OCI-LY7 (cell line): ENCODE measurements around the gene CAMSAP3. TPM values are rescaled to one million over a fixed set of nuclear protein-coding genes. Genes with fewer than 3 reads are reported as not detected.

Experiments used
- BruUV-seq: library from RNA; stranded (reverse); fragments of 400-500 nt; replicated peaks from 2 replicates; lab custom pipeline; 2021; lab: Mats Ljungman, UMichigan
- CTCF ChIA-PET: fragments of 300-600 bp; sonication (Branson Sonifier 250); formaldehyde crosslinking; loops from one replicate; lab custom pipeline; 2022; ENCODE audit warnings: antibody characterized with exemption; ENCODE audit not compliant: unreplicated experiment; lab: Charles Lee
- POLR2A ChIA-PET: fragments of 300-600 bp; sonication (Branson Sonifier 250); formaldehyde crosslinking; loops from one replicate; lab custom pipeline; 2022; ENCODE audit warnings: antibody characterized with exemption; lab: Charles Lee
- DNase-seq: peaks from one replicate; pipeline ENCODE4 v3.0.0-alpha.2; 2015; ENCODE audit warnings: low spot score
- H2AFZ ChIP-seq: fragments of 200-600 bp; sonication (generic), shearing (Covaris generic); 2 replicates; pipeline ENCODE4 v1.6.1; 2014; ENCODE audit warnings: mild to moderate bottlenecking, antibody characterized with exemption, low read length, moderate library complexity
- H3K27ac ChIP-seq: fragments of 200-600 bp; sonication (generic); 2 replicates; pipeline ENCODE4 v1.5.1; 2014; ENCODE audit warnings: mixed run types, low read depth, mild to moderate bottlenecking, moderate library complexity, low read length, inconsistent platforms; ENCODE audit not compliant: poor library complexity, severe bottlenecking
- H3K36me3 ChIP-seq: fragments of 200-600 bp; sonication (generic); 2 replicates; pipeline ENCODE4 v1.6.1; 2014; ENCODE audit warnings: mild to moderate bottlenecking, antibody characterized with exemption, low read length, moderate library complexity, mixed read lengths; ENCODE audit not compliant: insufficient read depth
- H3K4me1 ChIP-seq: fragments of 200-600 bp; sonication (generic); 2 replicates; pipeline ENCODE4 v1.5.1; 2014; ENCODE audit warnings: mild to moderate bottlenecking, low read length; ENCODE audit not compliant: insufficient read depth, poor library complexity, severe bottlenecking
- H3K4me2 ChIP-seq: fragments of 200-600 bp; sonication (generic); 2 replicates; pipeline ENCODE4 v1.6.1; 2014; ENCODE audit warnings: mild to moderate bottlenecking, low read length
- H3K4me3 ChIP-seq: fragments of 200-600 bp; sonication (generic); 2 replicates; pipeline ENCODE4 v1.5.1; 2014; ENCODE audit warnings: mild to moderate bottlenecking, low read depth, low read length; ENCODE audit not compliant: poor library complexity, severe bottlenecking
- H3K79me2 ChIP-seq: fragments of 200-600 bp; sonication (generic); 2 replicates; pipeline ENCODE4 v1.6.1; 2016; ENCODE audit warnings: low read depth, mild to moderate bottlenecking, low read length, moderate library complexity, mixed read lengths; ENCODE audit not compliant: insufficient read depth
- H3K9me2 ChIP-seq: fragments of 200-600 bp; sonication (generic); 2 replicates; pipeline ENCODE4 v1.6.1; 2016; ENCODE audit warnings: mild to moderate bottlenecking, low read length, mixed read lengths; ENCODE audit not compliant: insufficient read depth
- H3K9me3 ChIP-seq: fragments of 200-600 bp; sonication (generic); 2 replicates; pipeline ENCODE4 v1.6.1; 2014; ENCODE audit warnings: mild to moderate bottlenecking, mixed run types, low read length, mixed read lengths
- H4K20me1 ChIP-seq: fragments of 200-600 bp; sonication (generic); 2 replicates; pipeline ENCODE4 v1.6.1; 2014; ENCODE audit warnings: mild to moderate bottlenecking, antibody characterized with exemption, low read length, moderate library complexity, mixed read lengths; ENCODE audit not compliant: insufficient read depth
- EZH2phosphoT487 ChIP-seq: fragments of 200-600 bp; sonication (generic); IDR thresholded peaks from 2 replicates; pipeline ENCODE4 v1.6.1; 2018; ENCODE audit warnings: low read depth, borderline replicate concordance, mild to moderate bottlenecking, mixed run types, antibody characterized with exemption, low read length, moderate library complexity, mixed read lengths
- intact Hi-C: fragments of 100-400 bp; cut with micrococcal nuclease; formaldehyde crosslinking; loops from one replicate; pipeline ENCODE4 v1.10.0; 2022; ENCODE audit not compliant: unreplicated experiment
- total RNA-seq, 2 experiments: library from RNA; depleted of rRNA in 1 of 2; stranded (reverse); fragments of >200 nt in 1 of 2; shearing (Covaris generic) in 1 of 2; gene quantifications; 2 replicates each; pipeline ENCODE4 v1.2.3, GENCODE V29; 2014 to 2022
- TF ChIP-seq, protein P1 (sequence below): fragments of 200-600 bp; sonication (generic); conservative IDR thresholded peaks from 2 replicates; pipeline ENCODE4 v1.5.1; 2014; ENCODE audit warnings: mild to moderate bottlenecking, antibody characterized with exemption, low read length, moderate library complexity, mixed read lengths

CAMSAP3 gene
- total RNA-seq, 2 experiments from 2014 or later: 1.6 to 1.9 TPM

DNA sequence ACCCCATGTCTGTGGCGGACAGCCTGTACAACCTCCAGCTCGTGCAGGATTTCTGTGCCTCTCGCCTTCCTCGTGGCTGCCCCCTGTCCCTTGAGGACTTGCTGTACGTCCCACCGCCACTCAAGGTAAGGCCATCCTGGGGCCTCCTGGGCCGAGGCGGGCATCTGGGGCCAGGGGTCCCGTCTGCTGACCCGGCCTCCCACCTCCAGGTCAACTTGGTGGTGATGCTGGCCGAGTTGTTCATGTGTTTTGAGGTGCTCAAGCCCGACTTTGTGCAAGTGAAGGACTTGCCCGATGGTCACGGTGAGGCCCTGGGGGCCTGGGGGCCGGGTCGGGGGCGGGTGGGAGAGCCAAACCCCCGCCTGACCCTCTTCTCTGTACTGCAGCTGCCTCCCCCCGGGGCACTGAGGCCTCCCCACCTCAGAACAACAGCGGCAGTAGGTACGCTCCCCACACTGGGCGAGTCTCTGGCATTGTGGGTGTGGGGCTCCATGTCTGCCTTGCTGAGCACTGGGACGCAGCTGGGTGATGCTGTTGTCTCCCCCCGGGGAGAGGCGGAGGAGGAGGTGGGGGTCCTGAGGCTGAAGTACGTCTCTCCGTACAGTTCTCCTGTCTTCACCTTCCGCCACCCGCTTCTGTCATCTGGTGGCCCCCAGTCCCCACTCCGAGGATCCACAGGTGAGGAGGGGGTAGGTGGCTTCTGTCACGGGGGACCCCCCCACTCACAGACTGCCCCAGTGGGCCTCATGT lies 15.0 kb downstream of the CAMSAP3 start:
- Histone ChIP-seq H4K20me1 (no peaks in the 10 kb centered on the region), H3K4me2 (no peak overlapping the region), H3K9me3 (no peaks in the 10 kb centered on the region), H3K27ac (no peak overlapping the region), H3K36me3 (no peaks in the 10 kb centered on the region), H3K4me3 (no peak overlapping the region), H3K4me1 (no peaks in the 10 kb centered on the region), H3K79me2 (no peaks in the 10 kb centered on the region), H2AFZ (no peak overlapping the region), H3K9me2 (no peaks in the 10 kb centered on the region)
- CTCF ChIA-PET: no interaction called here
- TF ChIP-seq EZH2phosphoT487: no peak
- TF ChIP-seq, protein P1, sequence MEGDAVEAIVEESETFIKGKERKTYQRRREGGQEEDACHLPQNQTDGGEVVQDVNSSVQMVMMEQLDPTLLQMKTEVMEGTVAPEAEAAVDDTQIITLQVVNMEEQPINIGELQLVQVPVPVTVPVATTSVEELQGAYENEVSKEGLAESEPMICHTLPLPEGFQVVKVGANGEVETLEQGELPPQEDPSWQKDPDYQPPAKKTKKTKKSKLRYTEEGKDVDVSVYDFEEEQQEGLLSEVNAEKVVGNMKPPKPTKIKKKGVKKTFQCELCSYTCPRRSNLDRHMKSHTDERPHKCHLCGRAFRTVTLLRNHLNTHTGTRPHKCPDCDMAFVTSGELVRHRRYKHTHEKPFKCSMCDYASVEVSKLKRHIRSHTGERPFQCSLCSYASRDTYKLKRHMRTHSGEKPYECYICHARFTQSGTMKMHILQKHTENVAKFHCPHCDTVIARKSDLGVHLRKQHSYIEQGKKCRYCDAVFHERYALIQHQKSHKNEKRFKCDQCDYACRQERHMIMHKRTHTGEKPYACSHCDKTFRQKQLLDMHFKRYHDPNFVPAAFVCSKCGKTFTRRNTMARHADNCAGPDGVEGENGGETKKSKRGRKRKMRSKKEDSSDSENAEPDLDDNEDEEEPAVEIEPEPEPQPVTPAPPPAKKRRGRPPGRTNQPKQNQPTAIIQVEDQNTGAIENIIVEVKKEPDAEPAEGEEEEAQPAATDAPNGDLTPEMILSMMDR: no peak
- POLR2A ChIA-PET: interaction anchor here (0.6 kb wide), 2 partner anchors 247 to 254 kb away, joined by 3 read pairs; no protein-coding TSS in a partner anchor
- no TSS peak for BruUV-seq
- DNase-seq: no peak
- intact Hi-C loops: no loop called here

DNA sequence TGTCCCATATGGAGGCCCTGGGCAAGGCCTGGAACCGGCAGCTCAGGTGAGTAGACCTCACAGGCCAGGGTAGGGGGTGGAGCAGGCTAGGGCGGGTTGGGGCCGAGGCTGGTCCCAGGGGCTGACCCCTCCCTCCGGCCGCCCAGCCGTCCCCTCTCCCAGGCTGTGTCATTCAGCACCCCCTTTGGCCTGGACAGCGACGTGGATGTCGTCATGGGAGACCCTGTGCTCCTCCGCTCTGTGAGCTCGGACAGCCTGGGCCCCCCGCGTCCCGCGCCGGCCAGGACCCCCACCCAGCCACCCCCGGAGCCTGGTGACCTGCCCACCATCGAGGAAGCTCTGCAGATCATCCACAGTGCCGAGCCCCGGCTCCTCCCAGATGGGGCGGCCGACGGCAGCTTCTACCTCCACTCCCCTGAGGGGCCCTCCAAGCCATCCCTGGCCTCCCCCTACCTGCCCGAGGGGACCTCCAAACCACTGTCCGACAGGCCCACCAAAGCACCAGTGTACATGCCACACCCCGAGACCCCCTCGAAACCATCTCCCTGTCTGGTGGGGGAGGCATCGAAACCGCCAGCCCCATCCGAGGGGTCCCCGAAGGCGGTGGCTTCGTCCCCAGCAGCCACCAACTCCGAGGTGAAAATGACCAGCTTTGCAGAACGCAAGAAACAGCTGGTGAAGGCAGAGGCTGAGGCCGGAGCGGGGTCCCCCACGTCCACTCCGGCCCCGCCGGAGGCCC lies 16.0 kb downstream of the CAMSAP3 start:
- no peak overlapping the region for H3K4me2 ChIP-seq
- no peaks in the 10 kb centered on the region for H3K79me2 ChIP-seq
- no peaks in the 10 kb centered on the region for H3K9me2 ChIP-seq
- no peak overlapping the region for H3K4me3 ChIP-seq
- no peak for DNase-seq
- H4K20me1 ChIP-seq: no peaks in the 10 kb centered on the region
- H3K4me1 ChIP-seq: no peaks in the 10 kb centered on the region
- H3K9me3 ChIP-seq: no peaks in the 10 kb centered on the region
- H3K27ac ChIP-seq: no peak overlapping the region
- BruUV-seq: no TSS peak
- ChIA-PET CTCF (no interaction called here), POLR2A (interaction anchor here (0.6 kb wide), 1 partner anchor 839 kb away, joined by 4 read pairs; the partner anchor contains the start of gene VAV1)
- no peaks in the 10 kb centered on the region for H3K36me3 ChIP-seq
- intact Hi-C loops: no loop called here
- TF ChIP-seq EZH2phosphoT487: no peak
- TF ChIP-seq, protein P1: no peak
- no peak overlapping the region for H2AFZ ChIP-seq
